ENCODE measurements around the gene DUSP16. TPM values are rescaled to one million over a fixed set of nuclear protein-coding genes. Genes with fewer than 3 reads are reported as not detected.

The DUSP16 gene
- total and polyA plus RNA-seq, 2 of the 8 experiments (the other 6 are each of a cell fraction or from before 2014, with no cell fraction given) = 31.6 to 55.9 TPM

DNA sequence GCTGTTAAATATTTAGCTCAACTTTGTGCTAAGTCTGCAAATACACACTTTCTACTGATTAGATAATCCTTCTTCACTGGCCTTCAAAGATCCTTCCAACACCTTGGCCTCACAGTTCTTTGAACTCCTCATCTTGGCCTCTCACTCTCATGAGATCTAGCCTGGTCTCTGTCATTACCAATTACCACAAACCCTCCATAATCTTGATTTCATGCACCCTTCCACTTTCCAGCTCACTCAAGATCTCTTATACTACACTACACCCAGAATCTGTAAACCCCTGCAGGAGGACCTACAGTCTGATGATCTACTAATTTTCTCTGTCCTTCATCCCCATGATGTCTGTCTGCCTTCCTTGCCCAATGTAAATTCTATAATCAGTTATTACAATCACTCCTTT is 71.1 kb downstream of the DUSP16 start:
- DNase-seq (ENCODE audit: low read depth in 1 of 2, low spot score in 2 of 2) = no peak
- no peak overlapping the region for H3K18ac ChIP-seq (ENCODE audit: extremely low read depth, low read length)
- H3K79me2 ChIP-seq (ENCODE audit: control insufficient read depth in 1 of 2, insufficient read depth in 2 of 2, low read length in 2 of 2) = peaks cover 0 to 20% of the 10 kb centered on the region in 2 experiments; a peak in 3 of 4 replicates
- no peak for FAIRE-seq
- no peak overlapping the region for H3K4me3 ChIP-seq (ENCODE audit: extremely low read depth in 1 of 4, insufficient read depth in 2 of 4, low read depth in 3 of 4, low read length in 4 of 4)
- peaks cover 0 to 10% (median 6%) of the 10 kb centered on the region in 4 experiments; a peak in 4 of 8 replicates for H3K36me3 ChIP-seq (ENCODE audit: control insufficient read depth in 2 of 4, insufficient read depth in 4 of 4, low read length in 3 of 4)
- no peak overlapping the region for H3K56ac ChIP-seq (replicated peaks; ENCODE audit: insufficient read length, low read depth, low read length)
- H4K20me1 ChIP-seq (replicated peaks in 1 of 2; ENCODE audit: control insufficient read depth in 1 of 2, insufficient read depth in 2 of 2, low read length in 2 of 2) = peaks cover 0 to 1% of the 10 kb centered on the region in 2 experiments
- H2BK20ac ChIP-seq (ENCODE audit: low read length) = no peak overlapping the region
- ChIA-PET POLR2A (ENCODE audit: partially characterized antibody) (no interaction called here), CTCF (ENCODE audit: partially characterized antibody) (interaction anchor here (1.1 to 1.3 kb wide), 3 partner anchors 10 to 73 kb away, joined by 3 read pairs; partner anchors contain the start of gene DUSP16)
- H3K4me1 ChIP-seq (replicated peaks in 1 of 4; ENCODE audit: control insufficient read depth in 3 of 4, insufficient read depth in 4 of 4, low read length in 3 of 4) = peaks cover 0 to 4% (median 3%) of the 10 kb centered on the region in 4 experiments; a peak in 3 of 7 replicates
- no peak overlapping the region for H4K5ac ChIP-seq (ENCODE audit: insufficient read length, low read depth, low read length)
- no peak overlapping the region for H2AFZ ChIP-seq (ENCODE audit: low read length)
- H4K91ac ChIP-seq (replicated peaks; ENCODE audit: insufficient read length, low read length) = no peak overlapping the region
- H3K27ac ChIP-seq (ENCODE audit: low read depth, low read length) = no peak overlapping the region
- no peak overlapping the region for H2BK15ac ChIP-seq (ENCODE audit: low read length)
- H2AK5ac ChIP-seq (ENCODE audit: low read depth, low read length) = no peak overlapping the region
- H3K23me2 ChIP-seq (ENCODE audit: low read depth, low read length) = no peaks in the 10 kb centered on the region; the same call in 1 of the 2 replicates
- no peak overlapping the region for H2BK5ac ChIP-seq (ENCODE audit: low read depth, low read length)
- no peak overlapping the region for H3K9ac ChIP-seq (replicated peaks in 1 of 4; ENCODE audit: extremely low read depth in 1 of 4, low read depth in 3 of 4, low read length in 3 of 4)
- H3K4me2 ChIP-seq (ENCODE audit: insufficient read depth in 1 of 2, low read depth in 2 of 2, low read length in 2 of 2) = no peak overlapping the region
- no peak overlapping the region for H4K8ac ChIP-seq (ENCODE audit: extremely low read depth, insufficient read depth, low read length)
- no peak overlapping the region for H3K23ac ChIP-seq (ENCODE audit: insufficient read length)
- no peak overlapping the region for H2BK120ac ChIP-seq (replicated peaks; ENCODE audit: low read depth, low read length)
- H3K9me3 ChIP-seq (ENCODE audit: insufficient read depth in 2 of 2, low read depth in 1 of 2, low read length in 1 of 2) = no peaks in the 10 kb centered on the region
- H3K27me3 ChIP-seq (replicated peaks in 1 of 4; ENCODE audit: control insufficient read depth in 3 of 4, extremely low read depth in 1 of 4, insufficient read depth in 3 of 4, low read length in 3 of 4) = no peaks in the 10 kb centered on the region
- H2BK12ac ChIP-seq (ENCODE audit: low read depth, low read length) = no peak overlapping the region
- H3K79me1 ChIP-seq (ENCODE audit: low read depth, low read length) = peaks cover 5% of the 10 kb centered on the region; the same call in 1 of the 2 replicates
- H3K4ac ChIP-seq (replicated peaks; ENCODE audit: insufficient read length, low read depth, low read length) = no peak overlapping the region
- H3K14ac ChIP-seq (ENCODE audit: insufficient read length) = no peak overlapping the region
- TF ChIP-seq SP1 (IDR thresholded peaks at IDR 0.05; ENCODE audit: low read depth, low read length) = no peak
- no peak for TF ChIP-seq BRCA1 (IDR thresholded peaks at IDR 0.05; ENCODE audit: low read depth, low read length)
- TF ChIP-seq, protein P1, sequence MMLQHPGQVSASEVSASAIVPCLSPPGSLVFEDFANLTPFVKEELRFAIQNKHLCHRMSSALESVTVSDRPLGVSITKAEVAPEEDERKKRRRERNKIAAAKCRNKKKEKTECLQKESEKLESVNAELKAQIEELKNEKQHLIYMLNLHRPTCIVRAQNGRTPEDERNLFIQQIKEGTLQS (IDR thresholded peaks at IDR 0.05; ENCODE audit: insufficient read depth, low read depth, low read length) = no peak
- no peak for TF ChIP-seq SAP30 (IDR thresholded peaks at IDR 0.05; ENCODE audit: insufficient read depth, insufficient replicate concordance, low read length)
- TF ChIP-seq TEAD4 (IDR thresholded peaks at IDR 0.05; ENCODE audit: low read depth, low read length) = no peak
- TF ChIP-seq E2F6 (IDR thresholded peaks at IDR 0.05) = no peak
- TF ChIP-seq RNF2 (IDR thresholded peaks at IDR 0.05; ENCODE audit: borderline replicate concordance, low read depth, low read length, missing control alignments, poor library complexity, severe bottlenecking) = no peak
- no peak for TF ChIP-seq KDM5A (IDR thresholded peaks at IDR 0.05; ENCODE audit: low read length)
- TF ChIP-seq SIN3A (conservative IDR thresholded peaks at IDR 0.05 in 1 of 2, IDR thresholded peaks at IDR 0.05 in 1 of 2; ENCODE audit: low read depth in 1 of 2, low read length in 2 of 2) = no peak
- no peak for TF ChIP-seq JUN (IDR thresholded peaks at IDR 0.05; ENCODE audit: low read depth, low read length)
- no peak for TF ChIP-seq MAX (IDR thresholded peaks at IDR 0.05)
- no peak for TF ChIP-seq EZH2 (IDR thresholded peaks at IDR 0.05; ENCODE audit: low read depth, low read length, severe bottlenecking)
